Fibroblast of lung (primary cell): ENCODE data around the gene SLC33A1.

Source experiments
- EZH2 ChIP-seq: IDR thresholded peaks from 2 replicates; pipeline ENCODE4 v1.5.1; 2012; ENCODE audit warnings: low read length, control low read depth, mild to moderate bottlenecking; ENCODE audit errors: missing control alignments
- TF ChIP-seq, protein P1 (sequence below), 2 donors: IDR thresholded peaks in 1 of 2; conservative IDR thresholded peaks in 1 of 2; 1 replicate in 1 of 2; 2 replicates in 1 of 2; pipeline ENCODE4 v1.5.1; 2011 to 2012; ENCODE audit warnings: low read length in 2 of 2, control low read depth in 1 of 2, inconsistent platforms in 1 of 2, low read depth in 1 of 2, mild to moderate bottlenecking in 1 of 2

DNA sequence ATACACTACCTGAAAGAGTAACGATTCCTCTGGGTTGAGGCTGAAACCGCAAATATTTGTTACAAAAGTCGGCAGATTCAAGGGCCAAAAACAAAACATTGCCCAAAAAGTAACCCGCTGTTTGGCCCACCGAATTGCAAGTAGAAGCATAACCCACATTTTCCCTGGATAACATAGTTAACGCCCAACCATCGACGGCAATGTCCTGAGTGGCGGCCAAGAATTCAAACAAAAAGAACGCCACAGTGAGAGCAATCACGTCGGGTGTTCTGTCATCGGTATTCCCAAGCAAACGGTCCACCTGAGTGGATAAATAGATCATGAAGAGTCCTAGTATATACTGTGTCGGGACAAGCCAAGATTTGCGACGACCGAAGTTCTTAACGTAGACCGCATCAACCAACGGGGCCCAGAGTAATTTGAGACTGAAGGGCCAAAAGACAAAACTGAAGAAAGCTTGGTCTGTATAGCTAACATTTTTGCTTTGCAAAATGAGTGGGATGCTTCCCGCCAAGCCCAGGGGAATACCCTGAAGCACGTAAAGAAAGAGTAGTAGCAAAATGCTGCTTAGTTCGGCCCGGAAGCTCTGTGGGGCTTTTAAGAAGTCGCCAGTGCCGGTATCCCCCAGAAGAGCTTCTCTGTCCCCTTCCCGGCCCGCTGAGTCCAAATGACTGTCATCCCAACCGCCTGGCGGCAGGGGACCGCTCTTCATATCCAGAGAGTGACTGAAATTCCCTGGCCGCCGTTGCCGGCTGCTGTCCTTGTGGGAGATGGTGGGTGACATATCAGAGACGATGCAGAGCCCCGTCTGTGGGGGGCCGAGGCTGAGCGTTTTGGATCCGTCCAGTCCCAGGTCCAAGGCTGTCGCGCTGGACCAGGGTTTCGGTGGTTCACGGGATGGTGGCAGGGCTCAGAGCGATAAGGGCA, 750 bp downstream of the SLC33A1 start:
- TF ChIP-seq, protein P1, sequence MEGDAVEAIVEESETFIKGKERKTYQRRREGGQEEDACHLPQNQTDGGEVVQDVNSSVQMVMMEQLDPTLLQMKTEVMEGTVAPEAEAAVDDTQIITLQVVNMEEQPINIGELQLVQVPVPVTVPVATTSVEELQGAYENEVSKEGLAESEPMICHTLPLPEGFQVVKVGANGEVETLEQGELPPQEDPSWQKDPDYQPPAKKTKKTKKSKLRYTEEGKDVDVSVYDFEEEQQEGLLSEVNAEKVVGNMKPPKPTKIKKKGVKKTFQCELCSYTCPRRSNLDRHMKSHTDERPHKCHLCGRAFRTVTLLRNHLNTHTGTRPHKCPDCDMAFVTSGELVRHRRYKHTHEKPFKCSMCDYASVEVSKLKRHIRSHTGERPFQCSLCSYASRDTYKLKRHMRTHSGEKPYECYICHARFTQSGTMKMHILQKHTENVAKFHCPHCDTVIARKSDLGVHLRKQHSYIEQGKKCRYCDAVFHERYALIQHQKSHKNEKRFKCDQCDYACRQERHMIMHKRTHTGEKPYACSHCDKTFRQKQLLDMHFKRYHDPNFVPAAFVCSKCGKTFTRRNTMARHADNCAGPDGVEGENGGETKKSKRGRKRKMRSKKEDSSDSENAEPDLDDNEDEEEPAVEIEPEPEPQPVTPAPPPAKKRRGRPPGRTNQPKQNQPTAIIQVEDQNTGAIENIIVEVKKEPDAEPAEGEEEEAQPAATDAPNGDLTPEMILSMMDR (conservative IDR thresholded peaks at IDR 0.05 in 1 of 2, IDR thresholded peaks at IDR 0.05 in 1 of 2; ENCODE audit: low read depth in 1 of 2, low read length in 2 of 2) = no peak
- TF ChIP-seq EZH2 = no peak
